ENCODE data around the gene VGLL4. TPM values are rescaled to one million over a fixed set of nuclear protein-coding genes. Genes with fewer than 3 reads are reported as not detected.

Gene VGLL4, protein sequence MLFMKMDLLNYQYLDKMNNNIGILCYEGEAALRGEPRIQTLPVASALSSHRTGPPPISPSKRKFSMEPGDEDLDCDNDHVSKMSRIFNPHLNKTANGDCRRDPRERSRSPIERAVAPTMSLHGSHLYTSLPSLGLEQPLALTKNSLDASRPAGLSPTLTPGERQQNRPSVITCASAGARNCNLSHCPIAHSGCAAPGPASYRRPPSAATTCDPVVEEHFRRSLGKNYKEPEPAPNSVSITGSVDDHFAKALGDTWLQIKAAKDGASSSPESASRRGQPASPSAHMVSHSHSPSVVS
- 26.0 to 33.7 TPM (median 29.6 TPM) in 5 replicates for total RNA-seq (2022; extraction: Qiagen RNA extraction; ENCODE audit: low read depth)

DNA sequence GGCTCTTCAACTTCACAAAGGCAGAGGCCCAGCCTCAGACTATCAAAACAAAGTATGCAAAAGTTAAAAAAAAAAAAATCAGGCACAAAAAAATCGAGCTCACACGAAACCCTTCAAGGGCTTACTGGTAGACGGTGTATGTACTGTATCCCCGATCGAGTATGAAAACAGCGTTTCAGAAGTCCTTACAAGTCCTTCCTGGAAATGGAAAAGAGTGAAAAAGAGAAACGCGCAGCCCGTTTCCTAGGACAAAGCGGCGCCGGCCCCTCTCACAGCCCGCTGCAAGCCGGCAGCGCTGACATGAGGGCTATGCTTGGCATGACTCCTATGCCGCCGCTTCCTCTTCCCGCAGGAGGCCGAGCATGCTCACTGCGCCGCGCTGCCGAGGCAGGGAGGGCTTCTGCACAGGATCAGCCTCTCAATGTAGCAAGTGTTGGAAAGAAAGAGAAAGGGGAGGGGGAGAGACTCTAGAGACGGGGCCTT, at the start of gene VGLL4:
Gene VGLL4, minus strand, starts transcription at position 311 of the 483 bp plus-strand sequence. CDS start 397 bp downstream, outside the sequence.

Other genes starting within 250 kb of the VGLL4 start
- gene TAMM41, start 203.0 kb upstream of the VGLL4 start, total RNA-seq (2022; extraction: Qiagen RNA extraction; ENCODE audit: low read depth) = 26.2 to 31.5 TPM (median 29.0 TPM) in 5 replicates